Measurements from ENCODE around the gene JARID2.

DNA sequence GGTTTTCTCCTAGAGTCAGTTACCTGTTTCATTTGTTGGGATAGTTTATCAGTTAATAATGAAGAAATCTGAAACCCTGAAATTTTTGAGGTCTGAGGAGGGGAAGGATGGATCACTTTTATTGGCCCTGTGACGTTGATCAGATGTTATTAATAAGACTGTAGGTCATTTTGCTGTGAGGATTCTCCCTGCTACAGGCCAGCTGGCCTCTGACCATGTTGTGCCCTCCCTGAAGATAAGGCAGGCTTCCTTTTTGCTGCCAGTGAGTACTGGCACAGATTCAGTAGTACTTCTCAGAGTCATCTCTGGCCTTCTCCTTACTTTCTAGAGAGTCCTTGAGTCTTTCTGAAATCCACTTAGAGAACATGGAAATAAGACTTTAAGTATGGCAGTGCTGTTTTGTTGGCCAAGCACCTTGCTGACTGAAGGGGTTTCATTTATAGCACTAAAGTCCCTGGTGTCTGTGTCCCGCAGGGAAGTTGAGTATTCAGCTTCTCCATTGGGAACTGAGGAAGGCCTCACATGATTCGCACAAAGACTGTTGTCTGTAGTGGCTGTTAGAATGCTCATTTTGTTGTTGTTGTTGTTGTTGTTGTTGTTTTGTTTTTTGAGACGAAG, 214.3 kb downstream of the JARID2 start:
- TF ChIP-seq CTCF (IDR thresholded peaks at IDR 0.05; ENCODE audit: insufficient read depth, low read depth, low read length) (no peak), EZH2 (IDR thresholded peaks at IDR 0.05; ENCODE audit: insufficient read depth, low read length) (no peak)
